T-helper 2 cell treated with Interferon-gamma antibody and Interleukin-4, amounts not matched to agents 100 ng/mL and 5 ng/mL, for 36 hours (primary cell): ENCODE results near the gene TGM2. TPM values are rescaled to one million over a fixed set of nuclear protein-coding genes. Genes with fewer than 3 reads are reported as not detected.

Source experiments
- intact Hi-C: fragments of 100-400 bp; cut with micrococcal nuclease; formaldehyde crosslinking; loops from one replicate; pipeline ENCODE4 v1.15.1; 2023
- total RNA-seq: library from RNA; stranded (reverse); gene quantifications from 2 replicates; pipeline ENCODE4 v1.2.3, GENCODE V29; 2022

Gene TGM2
- 0.07 and 0.11 TPM in 2 replicates for total RNA-seq

DNA sequence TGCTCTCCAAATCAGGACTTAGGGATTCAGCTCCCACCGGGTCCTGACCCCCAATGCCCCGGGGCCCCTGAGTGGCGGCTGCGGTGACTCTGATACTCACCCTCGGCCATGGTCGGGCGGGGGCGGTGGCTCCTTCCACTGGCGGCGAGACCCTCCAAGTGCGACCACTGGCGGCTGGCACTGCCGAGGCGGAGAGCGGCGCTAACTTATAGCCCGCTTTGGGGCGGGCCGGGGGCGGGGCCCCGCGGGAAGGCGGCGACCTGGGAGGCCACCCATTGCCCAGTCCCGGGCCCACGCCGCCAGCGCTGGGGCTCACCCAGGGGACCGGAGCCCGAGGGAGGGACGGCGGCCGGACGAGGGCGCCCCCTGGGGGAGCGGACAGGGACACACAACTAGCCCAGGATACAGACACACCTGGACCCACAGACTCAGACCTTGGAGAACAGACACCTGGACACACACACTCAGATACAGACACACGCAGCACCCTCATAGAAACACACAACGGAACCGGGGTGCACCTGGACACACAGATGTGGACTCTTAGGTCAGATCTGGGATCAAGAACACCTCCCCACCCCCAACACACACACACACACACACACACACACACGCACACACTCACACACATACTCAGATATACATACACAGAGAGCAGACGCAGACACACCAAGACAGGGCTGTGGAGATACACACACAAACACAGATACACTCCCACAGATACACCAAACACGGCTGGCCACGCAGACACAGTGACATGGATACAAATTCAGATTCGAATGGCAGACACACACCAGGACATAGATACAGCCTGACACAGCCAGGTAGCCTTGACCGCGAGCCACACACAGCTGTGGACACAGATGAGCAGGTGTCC, at the start of gene TGM2:
Gene TGM2 (minus strand): TSS at position 182 of the 877 bp plus-strand sequence. CDS start 72 bp downstream, at position 110.
- intact Hi-C loops: loop anchor here (5.0 kb wide), 2 partner anchors 93 to 108 kb away; no protein-coding TSS in a partner anchor

- intact Hi-C loops: no loop called here
Observed at GRCh38 chr20:38214256-38215193, 49.5 kb upstream of the TGM2 start.

DNA sequence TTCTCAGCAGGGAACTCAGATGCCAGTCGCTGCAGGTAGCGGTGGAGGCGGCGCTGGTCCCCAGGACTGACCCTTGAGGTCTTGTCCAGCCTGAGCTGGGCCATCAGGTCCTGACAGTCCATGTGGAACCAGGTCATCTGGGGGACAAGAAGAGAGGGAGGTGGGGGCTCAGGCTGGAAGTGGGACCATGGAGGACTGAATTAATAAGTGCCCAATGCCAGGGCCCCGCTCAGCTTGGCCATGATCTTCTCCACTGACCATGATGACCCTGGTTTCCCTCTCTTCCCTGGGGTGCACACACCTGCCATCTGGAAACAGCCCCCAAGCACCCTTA, 48.5 kb upstream of the TGM2 start:
- intact Hi-C loops: no loop called here

DNA sequence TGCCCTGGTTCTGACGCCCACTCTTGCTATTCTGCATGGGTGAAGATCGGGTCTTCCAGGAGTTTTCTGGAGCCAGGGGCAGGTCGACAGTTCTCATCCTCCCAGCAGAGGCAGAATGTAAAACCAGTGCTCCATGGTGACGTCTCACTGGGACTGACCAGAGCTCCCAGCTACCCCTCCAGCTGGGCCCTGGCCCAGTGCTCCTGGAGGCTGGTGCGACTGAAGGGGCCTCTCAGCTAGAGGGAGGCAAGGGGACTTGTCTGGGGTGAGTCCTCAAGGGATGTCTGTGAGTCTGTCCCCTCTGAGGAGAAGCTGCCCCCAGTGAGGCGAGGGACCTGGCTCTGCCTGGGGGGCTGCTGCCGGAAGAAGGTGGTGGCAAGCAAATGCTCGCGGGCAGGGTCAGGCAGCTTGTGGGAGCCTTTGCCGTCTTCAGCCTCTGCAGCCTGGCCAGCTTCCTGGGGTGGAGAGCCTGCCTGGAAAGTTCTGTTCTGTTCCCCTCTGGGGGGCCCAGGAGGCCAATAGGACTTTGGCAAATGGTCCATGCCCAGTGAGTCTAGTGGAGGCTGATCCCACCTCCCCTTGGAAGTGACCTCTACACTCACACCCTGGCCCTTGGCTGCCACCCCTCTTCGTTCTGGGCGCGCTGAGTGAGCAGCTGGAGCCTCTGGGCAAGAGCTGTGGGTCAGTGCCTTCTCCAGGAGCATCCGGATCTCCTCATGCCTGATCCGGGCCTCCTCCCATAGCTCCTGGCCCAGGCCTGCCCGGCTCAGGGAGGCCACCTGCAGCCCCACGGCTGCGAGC, 47.9 kb upstream of the TGM2 start:
- intact Hi-C loops: no loop called here

DNA sequence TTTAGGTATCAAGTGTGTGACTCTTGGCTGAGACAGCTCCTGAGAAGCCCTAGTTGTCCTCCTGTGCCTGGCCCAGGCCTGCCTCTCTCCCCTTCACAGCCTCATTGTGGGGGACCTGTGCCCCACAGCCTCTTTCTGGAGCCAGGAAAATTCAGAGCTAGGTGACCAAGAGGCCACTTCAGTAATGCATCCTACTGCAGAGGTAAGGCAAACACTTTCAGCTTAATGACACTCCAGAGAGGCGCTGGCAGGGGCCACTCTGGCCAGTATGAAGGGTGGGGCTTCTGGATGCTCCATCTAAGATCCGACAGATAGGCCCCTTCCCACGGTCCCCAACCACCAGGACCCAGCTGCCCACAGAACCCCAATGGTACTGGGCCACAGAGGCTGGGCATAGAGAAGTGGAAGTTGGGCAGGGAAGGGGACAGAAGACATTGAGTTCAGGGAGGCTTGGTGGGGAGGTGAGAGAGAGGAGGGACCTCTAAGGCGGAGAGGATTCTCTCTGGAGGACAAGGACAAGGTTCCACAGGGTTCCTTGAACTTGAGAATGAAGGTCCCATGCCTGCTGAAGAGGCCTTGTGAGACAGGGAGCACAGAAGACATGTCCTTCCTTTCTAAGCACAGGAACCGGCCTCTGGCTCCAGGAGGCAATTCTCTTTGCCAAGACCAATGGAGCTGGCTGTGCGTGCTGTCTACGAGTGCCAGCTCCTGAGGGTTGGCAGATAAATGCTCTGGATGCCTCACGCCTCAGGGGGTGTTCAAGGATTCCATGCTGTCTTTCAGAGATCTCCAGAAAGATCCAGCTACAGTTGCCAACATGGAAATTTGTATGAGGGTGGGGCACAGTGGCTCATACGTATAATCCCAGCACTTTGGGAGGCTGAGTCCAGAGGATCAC, 46.4 kb upstream of the TGM2 start:
- intact Hi-C loops: no loop called here

DNA sequence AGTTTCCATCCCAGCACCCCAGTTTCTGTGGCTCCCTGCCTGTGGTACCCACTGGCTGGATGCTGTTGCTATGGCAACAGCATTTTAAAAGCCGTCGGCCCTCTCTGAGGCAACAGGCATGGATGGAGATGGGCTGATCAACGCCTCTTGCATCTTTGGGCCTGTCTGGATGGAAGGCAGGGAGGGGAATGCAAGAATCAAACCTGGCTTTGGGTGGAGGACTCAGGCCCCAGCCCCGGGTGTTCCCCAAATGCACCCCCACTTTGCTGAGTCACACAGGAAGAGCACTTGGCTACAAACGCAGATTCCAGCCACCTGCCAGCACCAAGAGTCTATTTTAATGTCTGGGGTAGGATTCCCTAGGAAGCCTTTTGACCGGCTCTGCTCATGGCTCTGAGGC, 45.7 kb upstream of the TGM2 start:
- intact Hi-C loops: no loop called here

DNA sequence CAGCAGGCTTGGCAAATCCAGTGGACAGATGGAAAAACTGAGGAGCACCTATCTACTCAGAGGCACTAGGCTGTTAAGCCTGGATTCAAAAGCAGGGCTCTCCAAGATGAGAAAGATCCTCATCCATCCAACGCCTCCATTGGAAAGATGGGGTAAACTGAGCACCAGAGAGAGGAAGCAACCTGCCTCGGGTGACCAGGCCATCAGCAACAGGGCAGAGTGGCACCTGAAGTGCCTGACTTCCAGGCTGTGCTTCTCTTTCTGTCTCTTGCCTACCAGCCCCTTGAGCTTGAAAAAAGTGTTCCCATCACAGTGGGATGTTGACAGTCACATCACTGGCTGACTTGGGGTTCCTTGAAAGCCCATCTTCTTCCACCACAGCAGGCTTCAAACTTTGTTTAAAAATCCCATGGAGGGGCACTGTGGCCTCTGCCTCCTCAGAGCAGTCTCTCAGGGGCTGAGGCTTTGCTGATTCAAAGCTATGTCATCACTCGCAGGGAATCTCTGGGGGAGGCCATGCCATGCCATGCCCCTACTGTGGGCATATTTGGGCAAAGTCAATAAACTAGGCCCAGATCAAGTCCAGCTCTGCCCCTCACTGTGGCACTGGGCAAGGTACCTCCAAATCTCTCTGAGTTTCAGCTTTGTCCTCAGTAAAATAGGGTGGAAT, 44.8 kb upstream of the TGM2 start:
- intact Hi-C loops: no loop called here

GRCh38 chr20:38209054-38209675, 44.1 kb upstream of the TGM2 start:
- intact Hi-C loops: no loop called here

- intact Hi-C loops: no loop called here
Observed at GRCh38 chr20:38208523-38208922, 43.5 kb upstream of the TGM2 start.

DNA sequence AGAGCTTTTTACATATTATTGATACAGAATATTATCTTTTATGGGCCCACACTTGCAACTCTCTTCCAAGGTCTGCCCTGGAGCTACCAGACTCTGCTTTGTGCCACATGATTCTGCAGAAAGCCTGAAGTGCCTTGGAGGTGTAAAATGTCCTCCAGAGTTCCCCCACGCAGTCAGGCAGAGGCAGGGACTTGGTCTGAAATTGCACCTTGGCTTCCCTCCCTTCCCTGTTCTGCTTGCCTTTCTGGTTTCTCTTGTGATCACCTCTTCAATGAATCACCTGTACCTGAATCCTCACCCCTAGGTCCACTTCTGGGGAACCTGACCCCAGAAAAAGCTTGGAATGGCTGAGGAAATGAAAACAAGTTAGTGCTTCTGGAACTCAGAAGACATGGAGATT, 43.0 kb upstream of the TGM2 start:
- intact Hi-C loops: no loop called here

- intact Hi-C loops: no loop called here
Observed at GRCh38 chr20:38207621-38208020, 42.6 kb upstream of the TGM2 start.

DNA sequence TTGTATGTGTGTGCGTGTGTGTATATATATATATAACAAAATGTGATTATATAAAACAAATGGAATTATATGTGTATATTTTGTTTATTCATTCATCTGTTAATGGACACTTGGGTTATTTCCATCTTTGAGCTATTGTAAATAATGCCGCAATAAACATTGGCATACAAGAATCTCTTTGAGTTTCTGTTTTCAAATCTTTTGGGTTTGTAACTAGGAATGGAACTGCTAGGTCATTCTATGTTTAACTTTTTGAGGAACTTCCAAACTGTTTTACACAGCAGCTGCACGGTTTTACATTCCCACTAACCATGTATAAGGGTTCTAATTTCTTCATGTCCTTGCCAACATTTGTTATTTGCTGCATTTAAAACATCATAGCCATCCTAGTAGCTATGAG, 39.9 kb upstream of the TGM2 start:
- intact Hi-C loops: no loop called here

GRCh38 chr20:38203981-38204357, 38.9 kb upstream of the TGM2 start:
- intact Hi-C loops: no loop called here

- intact Hi-C loops: no loop called here
Observed at GRCh38 chr20:38203337-38203980, 38.4 kb upstream of the TGM2 start.

- intact Hi-C loops: no loop called here
Observed at GRCh38 chr20:38202982-38203293, 37.9 kb upstream of the TGM2 start.

DNA sequence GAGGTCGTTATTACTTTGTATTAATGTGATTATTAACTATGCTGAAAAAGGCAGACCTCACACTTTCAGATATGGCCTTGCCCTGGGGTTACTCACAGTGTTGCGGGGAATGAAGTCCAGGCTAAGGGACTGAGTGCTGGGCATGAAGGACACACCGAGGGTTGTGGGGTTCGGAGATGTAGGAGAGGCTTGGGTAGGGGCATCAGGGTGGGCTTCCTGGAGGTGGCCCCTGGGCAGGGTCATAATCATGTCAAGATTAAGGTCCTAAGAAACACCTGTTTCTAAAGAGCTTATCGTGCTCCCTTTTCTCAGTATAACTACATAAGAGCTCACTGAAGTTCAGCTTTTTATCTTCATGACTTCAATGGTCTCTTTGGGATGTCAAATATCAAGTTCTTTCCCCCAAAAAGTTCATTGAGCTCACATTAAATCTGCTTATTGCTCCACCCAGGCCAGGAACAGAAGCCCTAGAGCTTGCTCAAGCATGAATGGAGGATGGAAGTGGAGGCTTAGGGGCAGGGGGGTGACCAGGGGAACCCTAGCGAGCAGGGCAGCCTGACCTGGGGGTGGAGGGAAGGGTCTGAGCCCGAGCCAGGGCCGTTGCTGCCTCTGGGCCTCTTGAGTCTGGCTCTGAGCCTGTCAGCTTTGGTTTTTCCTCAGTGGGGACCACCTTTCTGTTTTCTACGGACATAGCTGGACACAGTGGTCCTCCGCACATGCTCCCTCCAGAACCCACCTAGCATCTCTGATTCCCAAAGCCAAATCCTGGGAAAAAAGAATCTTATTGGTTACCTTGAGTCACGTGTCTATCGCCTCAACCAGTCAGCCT, 37.3 kb upstream of the TGM2 start:
- intact Hi-C loops: no loop called here

DNA sequence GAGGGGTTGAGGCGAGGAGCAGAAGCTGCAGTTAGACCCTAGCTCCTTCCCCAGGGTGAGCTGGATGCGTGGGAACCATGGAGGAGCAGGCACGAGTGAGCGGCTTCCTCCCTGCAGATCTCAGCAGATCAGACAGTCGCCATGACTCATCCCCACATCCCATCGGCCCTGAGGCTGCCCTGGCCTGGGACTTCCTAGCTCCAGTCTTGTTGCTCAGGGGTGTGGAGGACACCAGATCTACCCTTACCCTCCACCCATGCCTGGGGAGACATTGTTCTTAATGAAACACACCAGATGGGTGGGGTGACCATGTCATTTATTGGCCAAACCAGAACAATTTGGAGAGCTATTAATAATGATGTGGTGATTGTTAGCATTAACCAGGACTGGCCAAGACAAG, 36.3 kb upstream of the TGM2 start:
- intact Hi-C loops: no loop called here

GRCh38 chr20:38200646-38201045, 35.6 kb upstream of the TGM2 start:
- intact Hi-C loops: no loop called here
